ENCODE measurements around the gene HK1.

HK1 gene

DNA sequence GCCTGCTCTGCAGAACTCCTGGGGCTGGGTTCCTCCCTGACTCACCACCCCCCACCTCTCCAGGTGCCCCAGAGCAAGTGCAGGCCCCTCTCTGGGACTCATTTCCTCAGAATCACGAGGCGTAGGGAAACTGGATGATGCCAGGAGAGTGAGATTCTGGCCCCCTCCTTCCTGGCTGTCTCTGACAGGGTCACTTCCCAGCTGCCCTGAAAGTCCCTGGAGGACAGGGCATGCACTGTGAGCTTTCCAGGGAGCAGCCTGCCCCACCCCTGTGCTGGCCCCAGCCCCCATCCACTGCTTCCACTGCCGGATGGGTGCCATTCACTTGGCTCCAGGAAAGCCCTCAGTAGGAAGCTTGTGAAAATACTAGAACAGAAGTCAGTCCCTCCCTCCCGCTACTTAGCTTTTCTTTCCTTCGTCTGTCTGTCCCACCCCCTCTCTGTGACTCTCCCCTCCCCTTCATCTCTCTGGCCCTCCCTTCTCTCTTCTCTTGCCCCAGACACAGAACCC is 128.1 kb downstream of the HK1 start:
- no peak overlapping the region for H2AFZ ChIP-seq (ENCODE audit: low read depth, low read length)
- no peaks in the 10 kb centered on the region for H4K20me1 ChIP-seq (ENCODE audit: insufficient read depth, low read length)
- H3K4me3 ChIP-seq (ENCODE audit: low read length) = no peak overlapping the region
- H3K4me2 ChIP-seq (ENCODE audit: low read length) = no peak overlapping the region
- H3K9me3 ChIP-seq (ENCODE audit: insufficient read depth, low read length) = no peaks in the 10 kb centered on the region
- peaks cover 18% of the 10 kb centered on the region for H3K4me1 ChIP-seq (ENCODE audit: low read length)
- no peaks in the 10 kb centered on the region for H3K79me2 ChIP-seq (ENCODE audit: low read length)
- H3K9ac ChIP-seq (ENCODE audit: low read length) = no peak overlapping the region
- H3K36me3 ChIP-seq (replicated peaks; ENCODE audit: low read depth, low read length) = no peaks in the 10 kb centered on the region
- no peak overlapping the region for H3K27ac ChIP-seq (ENCODE audit: low read length)
- TF ChIP-seq, protein P1, sequence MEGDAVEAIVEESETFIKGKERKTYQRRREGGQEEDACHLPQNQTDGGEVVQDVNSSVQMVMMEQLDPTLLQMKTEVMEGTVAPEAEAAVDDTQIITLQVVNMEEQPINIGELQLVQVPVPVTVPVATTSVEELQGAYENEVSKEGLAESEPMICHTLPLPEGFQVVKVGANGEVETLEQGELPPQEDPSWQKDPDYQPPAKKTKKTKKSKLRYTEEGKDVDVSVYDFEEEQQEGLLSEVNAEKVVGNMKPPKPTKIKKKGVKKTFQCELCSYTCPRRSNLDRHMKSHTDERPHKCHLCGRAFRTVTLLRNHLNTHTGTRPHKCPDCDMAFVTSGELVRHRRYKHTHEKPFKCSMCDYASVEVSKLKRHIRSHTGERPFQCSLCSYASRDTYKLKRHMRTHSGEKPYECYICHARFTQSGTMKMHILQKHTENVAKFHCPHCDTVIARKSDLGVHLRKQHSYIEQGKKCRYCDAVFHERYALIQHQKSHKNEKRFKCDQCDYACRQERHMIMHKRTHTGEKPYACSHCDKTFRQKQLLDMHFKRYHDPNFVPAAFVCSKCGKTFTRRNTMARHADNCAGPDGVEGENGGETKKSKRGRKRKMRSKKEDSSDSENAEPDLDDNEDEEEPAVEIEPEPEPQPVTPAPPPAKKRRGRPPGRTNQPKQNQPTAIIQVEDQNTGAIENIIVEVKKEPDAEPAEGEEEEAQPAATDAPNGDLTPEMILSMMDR (IDR thresholded peaks at IDR 0.05; ENCODE audit: low read depth, low read length) = no peak
- no peaks in the 10 kb centered on the region for H3K27me3 ChIP-seq (ENCODE audit: low read depth, low read length)

DNA sequence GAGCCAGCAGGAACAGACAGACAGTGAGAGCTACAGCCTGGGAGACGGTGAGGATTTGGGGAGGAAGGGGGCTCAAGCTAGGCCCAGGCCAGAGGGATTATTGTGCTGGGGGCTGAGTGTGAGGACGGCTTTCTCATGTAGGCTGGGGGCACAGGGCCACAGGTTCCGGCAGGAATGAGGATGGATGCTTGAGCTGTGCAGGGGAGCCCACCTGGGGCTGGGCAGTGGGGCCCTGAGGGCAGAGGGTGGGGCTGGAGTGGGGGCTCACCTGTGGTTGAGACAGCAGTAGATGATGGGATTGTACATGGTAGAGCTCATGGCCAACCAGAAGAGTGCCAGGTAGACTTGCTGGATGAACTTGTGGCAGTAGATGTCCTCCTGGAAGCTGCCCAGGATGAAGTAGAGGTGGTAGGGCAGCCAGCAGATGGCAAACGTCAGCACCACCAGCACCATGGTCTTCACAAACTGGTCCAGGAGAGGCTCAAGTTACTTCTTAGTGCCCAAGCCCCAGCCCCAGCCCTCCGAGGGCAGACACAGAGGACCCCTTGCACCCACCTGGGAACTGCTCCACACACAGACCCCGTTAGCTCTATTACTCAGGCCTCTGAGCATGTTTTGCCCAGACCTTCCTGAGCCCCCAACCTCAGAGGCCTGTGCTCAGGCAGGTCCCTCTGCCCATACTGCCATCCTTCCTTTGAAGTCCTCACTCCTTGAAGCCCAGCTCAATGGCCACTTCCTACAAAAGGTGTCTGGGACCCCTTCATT is 128.7 kb downstream of the HK1 start:
- no peak overlapping the region for H2AFZ ChIP-seq (ENCODE audit: low read depth, low read length)
- no peaks in the 10 kb centered on the region for H3K36me3 ChIP-seq (replicated peaks; ENCODE audit: low read depth, low read length)
- H3K4me1 ChIP-seq (ENCODE audit: low read length) = peaks cover 18% of the 10 kb centered on the region
- H3K27me3 ChIP-seq (ENCODE audit: low read depth, low read length) = no peaks in the 10 kb centered on the region
- no peaks in the 10 kb centered on the region for H4K20me1 ChIP-seq (ENCODE audit: insufficient read depth, low read length)
- no peak overlapping the region for H3K4me2 ChIP-seq (ENCODE audit: low read length)
- H3K79me2 ChIP-seq (ENCODE audit: low read length) = no peaks in the 10 kb centered on the region
- H3K27ac ChIP-seq (ENCODE audit: low read length) = no peak overlapping the region
- H3K4me3 ChIP-seq (ENCODE audit: low read length) = no peak overlapping the region
- no peaks in the 10 kb centered on the region for H3K9me3 ChIP-seq (ENCODE audit: insufficient read depth, low read length)
- H3K9ac ChIP-seq (ENCODE audit: low read length) = no peak overlapping the region
- TF ChIP-seq, protein P1 (IDR thresholded peaks at IDR 0.05; ENCODE audit: low read depth, low read length) = no peak
- TF ChIP-seq EZH2phosphoT487 (IDR thresholded peaks at IDR 0.05; ENCODE audit: low read depth) = no peak

DNA sequence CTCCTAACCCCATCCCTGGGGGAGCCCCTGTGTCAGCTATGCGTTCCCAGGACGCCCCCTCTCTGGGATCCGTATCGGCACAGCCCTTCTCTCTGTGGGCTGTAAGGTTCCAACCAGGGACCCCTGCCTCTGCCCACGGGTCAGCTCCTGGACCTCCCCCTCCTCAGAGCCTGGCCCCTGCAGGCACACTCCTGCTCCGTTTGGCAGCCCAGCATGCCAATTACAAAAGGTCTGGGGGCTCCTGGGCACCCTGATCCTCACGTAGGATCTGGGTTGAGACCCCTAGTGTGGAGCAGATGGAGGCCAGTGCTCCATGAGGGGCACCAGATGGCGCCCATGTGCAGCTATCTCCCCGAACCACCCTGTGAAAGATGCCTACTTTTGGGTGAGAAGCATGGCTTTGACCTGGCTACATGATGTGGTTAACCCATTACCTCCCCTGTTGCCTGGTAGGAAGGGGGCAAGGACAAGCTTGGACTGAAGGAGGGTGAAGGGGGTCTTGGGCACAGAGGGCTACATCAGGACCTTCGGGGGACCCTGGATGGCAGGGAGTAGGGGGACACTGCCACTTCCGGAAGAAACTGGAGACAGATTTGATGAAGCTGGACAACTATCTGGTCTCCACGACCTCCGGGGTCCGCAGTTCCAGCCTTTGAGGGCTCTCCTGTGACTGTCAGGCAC is 129.5 kb downstream of the HK1 start:
- H3K4me2 ChIP-seq (ENCODE audit: low read length) = peak overlapping the region; percentile 76
- no peaks in the 10 kb centered on the region for H3K79me2 ChIP-seq (ENCODE audit: low read length)
- H2AFZ ChIP-seq (ENCODE audit: low read depth, low read length) = peak overlapping the region; percentile 31; the same call in 1 of the 2 replicates
- H3K27me3 ChIP-seq (ENCODE audit: low read depth, low read length) = no peaks in the 10 kb centered on the region
- TF ChIP-seq, protein P1 (IDR thresholded peaks at IDR 0.05; ENCODE audit: low read depth, low read length) = peak; percentile 43
- TF ChIP-seq EZH2phosphoT487 (IDR thresholded peaks at IDR 0.05; ENCODE audit: low read depth) = no peak
- no peaks in the 10 kb centered on the region for H3K9me3 ChIP-seq (ENCODE audit: insufficient read depth, low read length)
- H3K36me3 ChIP-seq (replicated peaks; ENCODE audit: low read depth, low read length) = no peaks in the 10 kb centered on the region
- peak overlapping the region; percentile 49 for H3K9ac ChIP-seq (ENCODE audit: low read length)
- H3K4me1 ChIP-seq (ENCODE audit: low read length) = peaks cover 18% of the 10 kb centered on the region
- H3K27ac ChIP-seq (ENCODE audit: low read length) = no peak overlapping the region
- H4K20me1 ChIP-seq (ENCODE audit: insufficient read depth, low read length) = no peaks in the 10 kb centered on the region
- H3K4me3 ChIP-seq (ENCODE audit: low read length) = peak overlapping the region; percentile 69
